ENCODE data around the gene KDM4B.

Gene KDM4B

GRCh38 chr19:5050067-5050656, 81.2 kb downstream of the KDM4B start:
- DNase-seq (ENCODE audit: low read depth), result no peak

- no peak for DNase-seq (ENCODE audit: low read depth)
Measured at GRCh38 chr19:5050905-5051304, 82.0 kb downstream of the KDM4B start.

GRCh38 chr19:5051619-5052018, 82.7 kb downstream of the KDM4B start:
- DNase-seq (ENCODE audit: low read depth), result no peak

- DNase-seq (ENCODE audit: low read depth), result no peak
Measured at GRCh38 chr19:5052515-5052914, 83.6 kb downstream of the KDM4B start.

GRCh38 chr19:5052945-5053485, 84.1 kb downstream of the KDM4B start:
- DNase-seq (ENCODE audit: low read depth), result no peak

GRCh38 chr19:5053661-5054060, 84.7 kb downstream of the KDM4B start:
- no peak for DNase-seq (ENCODE audit: low read depth)

- DNase-seq (ENCODE audit: low read depth), result no peak
Measured at GRCh38 chr19:5054551-5055456, 85.9 kb downstream of the KDM4B start.

GRCh38 chr19:5055457-5055776, 86.5 kb downstream of the KDM4B start:
- DNase-seq (ENCODE audit: low read depth), result no peak

GRCh38 chr19:5057860-5058259, 88.9 kb downstream of the KDM4B start:
- DNase-seq (ENCODE audit: low read depth), result no peak

GRCh38 chr19:5058521-5059212, 89.8 kb downstream of the KDM4B start:
- DNase-seq (ENCODE audit: low read depth), result no peak

GRCh38 chr19:5059213-5059574, 90.3 kb downstream of the KDM4B start:
- DNase-seq (ENCODE audit: low read depth), result no peak

- no peak for DNase-seq (ENCODE audit: low read depth)
Measured at GRCh38 chr19:5059793-5060192, 90.9 kb downstream of the KDM4B start.

GRCh38 chr19:5062195-5062594, 93.3 kb downstream of the KDM4B start:
- no peak for DNase-seq (ENCODE audit: low read depth)

GRCh38 chr19:5062799-5063198, 93.9 kb downstream of the KDM4B start:
- DNase-seq (ENCODE audit: low read depth), result no peak

GRCh38 chr19:5063873-5064645, 95.1 kb downstream of the KDM4B start:
- no peak for DNase-seq (ENCODE audit: low read depth)

- no peak for DNase-seq (ENCODE audit: low read depth)
Measured at GRCh38 chr19:5064896-5065295, 96.0 kb downstream of the KDM4B start.

- no peak for DNase-seq (ENCODE audit: low read depth)
Measured at GRCh38 chr19:5065663-5066093, 96.8 kb downstream of the KDM4B start.

- no peak for DNase-seq (ENCODE audit: low read depth)
Measured at GRCh38 chr19:5066768-5067167, 97.9 kb downstream of the KDM4B start.

GRCh38 chr19:5067678-5068077, 98.8 kb downstream of the KDM4B start:
- no peak for DNase-seq (ENCODE audit: low read depth)

- no peak for DNase-seq (ENCODE audit: low read depth)
Measured at GRCh38 chr19:5068233-5069072, 99.5 kb downstream of the KDM4B start.

- DNase-seq (ENCODE audit: low read depth), result no peak
Measured at GRCh38 chr19:5070331-5070730, 101.4 kb downstream of the KDM4B start.
